Stimulated activated CD4-positive, alpha-beta T cell treated with anti-CD3 and anti-CD28 coated beads, Interleukin-4, amount 100 ng/mL, for 4 hours (primary cell): Measurements from ENCODE around the gene CDK1.
A peak's percentile ranks its signal among the peaks of the same experiment; 100 is the strongest.

Experiments
- DNase-seq, 2 experiments: peaks; one replicate each; pipeline ENCODE4 v3.0.0-alpha.2; 2020

The CDK1 gene

DNA sequence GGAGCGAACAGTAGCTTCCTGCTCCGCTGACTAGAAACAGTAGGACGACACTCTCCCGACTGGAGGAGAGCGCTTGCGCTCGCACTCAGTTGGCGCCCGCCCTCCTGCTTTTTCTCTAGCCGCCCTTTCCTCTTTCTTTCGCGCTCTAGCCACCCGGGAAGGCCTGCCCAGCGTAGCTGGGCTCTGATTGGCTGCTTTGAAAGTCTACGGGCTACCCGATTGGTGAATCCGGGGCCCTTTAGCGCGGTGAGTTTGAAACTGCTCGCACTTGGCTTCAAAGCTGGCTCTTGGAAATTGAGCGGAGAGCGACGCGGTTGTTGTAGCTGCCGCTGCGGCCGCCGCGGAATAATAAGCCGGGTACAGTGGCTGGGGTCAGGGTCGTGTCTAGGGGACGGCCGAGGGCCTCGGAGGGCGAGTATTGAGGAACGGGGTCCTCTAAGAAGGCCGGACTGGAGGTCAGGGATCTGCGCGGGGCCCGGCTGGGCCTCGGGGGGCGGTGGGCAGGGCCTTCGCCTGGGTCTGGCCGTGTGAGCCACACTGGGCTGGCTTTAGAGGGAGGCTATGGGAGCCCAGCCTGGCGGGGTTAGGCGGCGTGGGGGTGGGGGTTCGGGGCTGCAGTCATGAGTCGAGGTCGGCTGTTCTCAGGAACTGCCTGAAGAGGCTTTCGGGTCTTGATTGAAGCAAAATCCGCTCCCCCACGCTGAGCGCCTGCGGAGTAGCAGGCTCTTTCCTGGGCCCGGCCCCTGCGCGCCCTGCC, at the start of gene CDK1:
TSS of gene CDK1 (plus strand) at position 265 of the 757 bp plus-strand sequence. CDS start 1,688 bp downstream, outside the sequence.
- DNase-seq = peak; percentile 89 to 94

DNA sequence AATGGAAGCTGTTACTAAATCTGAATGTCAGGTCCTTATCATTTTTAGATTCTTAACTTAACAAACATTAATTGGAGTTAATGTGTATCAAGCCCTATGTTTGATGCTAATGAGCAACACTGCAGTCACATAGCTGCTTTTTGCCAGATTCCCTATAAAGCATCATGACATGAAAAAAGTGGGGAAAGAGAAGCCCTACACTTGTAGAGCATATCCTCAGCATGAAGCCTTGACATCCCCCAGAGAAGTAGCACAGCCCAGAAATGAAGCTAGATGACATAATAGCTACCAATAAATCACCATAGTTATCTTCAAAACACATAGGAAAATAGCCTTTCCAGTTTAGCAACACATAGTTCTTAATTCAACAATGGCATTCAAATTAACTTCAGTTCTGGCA, 49.2 kb upstream of the CDK1 start:
- no peak for DNase-seq

DNA sequence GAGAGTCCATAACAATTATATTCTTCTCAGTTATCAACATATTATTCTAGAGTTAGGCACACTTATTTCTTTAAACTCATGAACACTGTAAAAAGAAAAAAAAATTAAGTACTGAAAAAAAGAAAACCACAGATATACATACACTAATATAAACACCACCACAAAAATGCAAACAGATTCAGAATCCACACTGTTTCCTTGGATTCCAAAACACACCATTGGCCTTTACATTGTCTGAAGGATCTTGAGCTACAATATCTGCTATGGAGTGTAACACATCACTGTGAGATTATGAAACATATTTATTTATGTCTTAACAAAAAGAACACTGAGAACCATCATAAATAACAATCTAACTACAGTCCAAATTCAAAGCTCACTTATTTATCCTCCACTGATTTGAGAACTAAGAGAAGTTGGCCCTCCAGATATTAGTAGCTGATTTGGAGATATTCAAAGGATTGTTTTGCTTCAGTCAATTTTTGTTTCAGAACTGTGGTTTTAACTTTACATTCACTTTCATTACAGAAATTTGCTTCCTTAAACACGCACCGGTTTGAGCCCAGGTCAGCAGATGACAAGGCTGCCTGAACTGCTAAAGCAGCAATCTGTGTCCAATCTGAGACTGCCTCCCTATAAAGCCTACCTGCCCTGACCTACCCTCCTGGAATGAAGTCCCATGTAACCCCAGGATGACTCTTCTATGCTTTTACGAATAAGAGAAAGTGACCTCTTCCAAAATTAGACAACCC, 47.0 kb upstream of the CDK1 start:
- no peak for DNase-seq

DNA sequence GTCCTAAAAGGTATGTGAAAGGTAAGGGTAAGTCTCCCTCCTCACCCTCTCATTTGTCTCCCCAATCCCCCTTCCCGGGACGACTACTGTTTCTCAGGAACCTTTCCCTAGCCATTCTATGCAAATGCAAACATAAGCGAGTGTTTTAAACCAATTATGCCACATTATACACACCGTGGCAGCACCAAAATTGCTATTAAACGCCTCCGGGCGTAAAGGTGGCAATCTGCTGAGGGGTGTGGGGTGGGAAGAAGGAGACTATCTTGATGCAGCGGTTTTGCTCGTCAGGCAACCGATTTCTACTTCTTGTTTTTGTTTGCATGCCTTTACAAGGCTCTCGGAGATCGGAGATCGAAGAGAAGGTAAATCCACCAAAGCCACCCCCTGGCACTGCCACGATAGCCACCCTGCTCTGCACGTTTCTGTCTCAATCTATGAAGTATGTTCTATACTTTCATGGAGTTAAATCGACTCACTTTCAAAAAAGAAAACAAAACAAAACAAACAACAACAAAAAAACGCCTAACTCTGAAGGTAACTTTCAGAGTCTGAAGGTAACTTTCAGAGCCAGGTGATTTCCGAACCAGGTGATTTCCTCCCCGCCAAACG, 46.0 kb upstream of the CDK1 start:
- DNase-seq = no peak

DNA sequence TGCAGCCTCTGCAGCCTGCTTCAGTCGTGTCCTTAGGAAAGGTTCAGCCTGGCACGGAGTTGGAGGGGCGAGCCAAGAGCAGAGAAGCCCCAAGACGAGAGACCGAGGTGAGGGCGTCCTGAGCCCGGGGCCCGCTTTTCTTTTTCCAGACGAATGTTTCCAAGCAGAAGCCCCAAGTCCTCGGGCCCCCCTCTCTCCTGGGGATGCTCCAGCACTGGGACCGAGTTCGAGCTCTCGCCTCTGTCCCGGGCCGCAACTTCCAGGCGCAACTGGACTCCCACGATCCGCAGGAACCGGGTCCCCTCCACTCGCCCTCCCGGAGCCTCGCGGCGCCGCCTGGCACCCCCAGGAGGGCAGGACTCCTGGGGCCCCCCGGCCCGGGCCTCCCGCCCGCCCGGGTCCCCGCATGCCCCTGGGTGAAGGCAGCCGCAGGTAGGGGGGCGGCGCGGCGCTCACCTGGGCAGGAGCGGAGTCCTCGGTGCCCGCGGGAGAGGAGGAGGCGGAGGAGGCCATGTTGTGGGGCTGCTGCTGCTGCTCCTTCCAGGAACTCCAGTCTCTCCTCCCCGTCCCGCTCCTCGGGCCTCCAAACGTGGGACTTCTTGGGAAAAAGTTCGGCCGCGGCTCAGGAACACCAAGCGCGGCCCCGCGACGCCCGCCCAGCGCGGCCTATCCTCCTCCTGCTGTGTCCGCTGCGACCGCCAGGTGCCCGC, 45.3 kb upstream of the CDK1 start:
- peak in 1 of 2 experiments; percentile 31 for DNase-seq

- DNase-seq = peak in 1 of 2 experiments; percentile 17
Measured at GRCh38 chr10:60733517-60733822, 44.8 kb upstream of the CDK1 start.

DNA sequence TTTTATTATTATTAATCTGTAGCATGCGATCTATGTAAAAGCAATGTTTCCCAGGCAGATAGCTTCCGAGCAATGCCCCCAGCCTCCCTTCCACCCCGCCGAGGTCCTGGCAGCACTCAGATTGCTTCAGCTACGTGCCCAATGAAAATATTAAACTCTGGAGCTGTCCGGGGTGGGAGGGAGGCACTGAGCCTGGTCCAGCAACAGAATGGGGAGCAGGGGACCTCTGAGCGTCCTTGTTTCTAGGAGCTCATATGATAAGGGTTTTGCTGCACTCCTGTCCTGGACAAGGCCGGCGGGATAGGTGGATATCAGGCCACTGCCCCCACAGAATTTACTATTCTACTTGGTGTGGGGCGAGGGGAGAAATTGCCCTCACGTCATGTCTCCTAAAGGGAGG, 44.5 kb upstream of the CDK1 start:
- DNase-seq = no peak

DNA sequence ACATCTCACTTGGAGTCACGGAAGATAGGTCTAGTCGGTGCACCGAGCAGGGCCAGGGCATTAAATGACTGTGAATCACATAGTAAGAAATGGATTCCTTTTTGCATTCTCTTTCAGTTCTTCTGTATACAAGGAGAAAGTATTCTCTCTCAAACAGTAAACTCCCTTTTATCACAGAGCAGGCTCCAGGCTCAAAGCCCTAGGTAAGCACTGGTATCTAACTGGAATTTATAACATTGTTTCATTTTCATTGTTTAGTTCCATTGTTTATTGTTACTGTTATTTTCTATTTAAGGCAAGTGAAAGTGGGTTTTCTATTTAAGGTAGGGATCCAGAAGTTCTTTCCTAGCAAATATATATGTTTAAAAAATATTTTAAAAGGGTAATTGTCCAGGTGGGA, 44.1 kb upstream of the CDK1 start:
- DNase-seq = no peak

GRCh38 chr10:60735244-60735643, 43.0 kb upstream of the CDK1 start:
- DNase-seq = no peak

- no peak for DNase-seq
Measured at GRCh38 chr10:60737242-60737641, 41.0 kb upstream of the CDK1 start.

DNA sequence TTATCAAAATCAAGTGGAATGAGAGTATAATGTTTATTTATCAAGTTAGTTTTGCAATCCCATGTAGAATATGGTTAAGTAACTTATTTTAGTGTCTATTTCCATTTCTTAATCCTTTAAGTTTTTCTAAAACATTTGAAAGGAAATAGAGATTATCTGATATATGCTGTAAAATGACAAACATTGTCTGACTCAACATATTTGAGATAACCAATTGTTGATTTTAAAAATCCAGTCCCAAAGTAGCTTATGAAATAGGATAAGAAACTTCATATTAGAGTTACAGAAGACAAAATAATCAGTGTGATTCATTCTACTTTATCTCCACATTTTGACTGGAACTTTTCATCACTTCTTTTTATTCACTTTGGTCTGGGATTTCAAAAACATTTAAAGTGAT, 38.7 kb upstream of the CDK1 start:
- DNase-seq = no peak

DNA sequence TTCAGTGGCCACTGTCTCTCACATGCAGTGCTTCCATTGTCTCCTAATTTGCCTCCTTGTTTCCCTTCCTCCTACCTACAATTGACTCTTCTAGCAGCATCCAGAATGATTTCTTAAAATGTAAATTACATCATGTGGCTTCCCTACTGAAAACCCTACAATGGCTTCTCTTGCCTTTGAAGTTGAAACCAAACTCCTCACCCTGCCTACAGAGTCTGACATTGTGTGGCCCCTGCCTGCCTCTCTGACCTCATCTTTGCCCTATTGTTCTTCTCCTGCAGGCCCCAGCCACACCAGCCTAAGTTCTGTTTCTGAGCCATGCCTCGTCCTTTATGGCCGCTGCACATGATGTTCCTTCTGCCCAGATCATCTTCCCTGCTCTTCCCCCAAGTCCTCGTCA, 35.8 kb upstream of the CDK1 start:
- DNase-seq = no peak

DNA sequence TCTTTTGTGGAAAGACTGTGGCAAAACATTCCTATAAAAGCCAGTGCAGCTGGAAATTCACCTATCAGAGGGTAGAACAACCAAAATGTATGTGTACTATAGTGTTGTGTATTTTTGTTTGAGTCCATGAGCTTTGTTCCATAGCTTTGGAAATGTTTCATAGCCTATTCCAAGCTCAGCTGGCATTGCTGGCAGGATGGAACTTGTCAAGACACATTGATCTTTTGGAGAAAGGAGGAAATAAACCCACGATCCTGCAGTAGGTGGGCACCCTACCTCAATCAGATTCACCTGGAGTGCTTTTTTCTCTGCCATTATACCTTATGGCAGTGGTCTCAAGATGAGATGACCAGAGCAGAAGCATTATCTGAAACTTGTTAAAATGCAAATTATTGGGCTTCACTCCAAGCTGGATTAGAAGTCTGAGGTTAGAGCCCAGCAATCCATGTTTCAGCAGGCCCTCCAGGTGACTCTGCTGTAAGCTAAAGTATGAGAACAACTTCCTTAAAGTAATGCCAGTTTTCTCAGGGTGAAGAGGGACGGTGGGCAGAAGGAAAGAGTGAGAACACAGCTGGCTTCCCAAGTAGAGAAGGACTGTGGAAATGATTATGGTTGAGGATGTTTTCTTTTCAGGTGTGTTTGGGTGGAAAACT, 30.3 kb upstream of the CDK1 start:
- no peak for DNase-seq

- DNase-seq = no peak
Measured at GRCh38 chr10:60753152-60753551, 25.1 kb upstream of the CDK1 start.

GRCh38 chr10:60753817-60754216, 24.5 kb upstream of the CDK1 start:
- no peak for DNase-seq

- no peak for DNase-seq
Measured at GRCh38 chr10:60757420-60757895, 20.8 kb upstream of the CDK1 start.

- DNase-seq = no peak
Measured at GRCh38 chr10:60759181-60759580, 19.1 kb upstream of the CDK1 start.

- no peak for DNase-seq
Measured at GRCh38 chr10:60760711-60761210, 17.5 kb upstream of the CDK1 start.

DNA sequence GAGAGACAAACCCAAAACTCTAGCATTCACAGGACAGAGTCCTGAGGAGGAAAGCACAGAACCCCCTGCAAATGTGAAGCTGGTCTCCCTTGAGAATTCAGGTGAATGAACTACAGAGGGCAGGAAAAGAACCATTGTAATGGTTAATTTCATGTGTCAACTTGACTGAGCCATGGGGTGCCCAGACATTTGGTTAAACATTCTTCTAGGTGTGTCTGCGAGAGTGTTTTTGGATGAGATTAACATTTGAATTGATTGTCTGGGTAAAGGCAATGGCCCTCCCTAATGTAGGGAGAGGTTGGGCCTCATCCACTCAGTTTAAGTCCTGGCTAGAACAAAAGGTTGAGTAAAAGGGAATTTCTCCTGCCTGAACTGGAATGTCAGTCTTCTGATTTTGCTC, 15.7 kb upstream of the CDK1 start:
- DNase-seq = no peak

DNA sequence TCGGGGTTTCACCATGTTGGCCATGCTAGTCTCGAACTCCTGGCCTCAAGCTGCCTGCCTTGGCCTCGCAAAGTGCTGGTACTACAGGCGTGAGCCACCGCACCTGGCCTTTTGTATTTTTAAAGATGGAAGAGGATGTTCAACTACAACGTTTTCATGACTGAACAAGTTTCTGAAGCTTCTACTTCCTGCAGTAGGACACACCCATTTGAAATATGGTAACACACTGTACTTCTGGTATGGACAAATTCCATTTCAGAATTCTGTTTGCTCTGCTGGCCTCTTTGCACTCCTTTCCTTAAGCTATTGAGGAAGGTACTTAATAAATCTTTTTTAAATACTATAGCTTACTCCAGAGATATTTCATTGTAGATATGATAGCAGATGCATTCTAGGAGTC, 10.9 kb upstream of the CDK1 start:
- no peak for DNase-seq

DNA sequence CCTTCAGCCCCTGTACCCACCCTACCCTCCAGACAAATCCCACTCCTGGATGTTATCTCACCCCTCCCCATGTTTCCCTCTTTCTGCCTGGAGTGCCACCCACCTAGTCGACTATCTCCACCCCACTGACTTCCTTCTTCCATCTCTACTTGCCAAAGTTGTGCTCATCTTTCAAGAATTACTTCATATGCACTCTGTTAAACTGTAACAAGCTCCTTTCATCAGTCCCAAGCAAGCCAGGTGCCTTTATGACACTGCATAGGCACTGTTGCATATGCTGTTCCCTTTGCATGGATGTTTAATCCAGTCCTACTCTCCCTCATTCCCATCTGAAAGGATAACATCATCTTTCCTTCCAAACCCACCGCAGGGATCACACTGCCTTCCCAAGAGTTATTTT, 8.9 kb upstream of the CDK1 start:
- no peak for DNase-seq

DNA sequence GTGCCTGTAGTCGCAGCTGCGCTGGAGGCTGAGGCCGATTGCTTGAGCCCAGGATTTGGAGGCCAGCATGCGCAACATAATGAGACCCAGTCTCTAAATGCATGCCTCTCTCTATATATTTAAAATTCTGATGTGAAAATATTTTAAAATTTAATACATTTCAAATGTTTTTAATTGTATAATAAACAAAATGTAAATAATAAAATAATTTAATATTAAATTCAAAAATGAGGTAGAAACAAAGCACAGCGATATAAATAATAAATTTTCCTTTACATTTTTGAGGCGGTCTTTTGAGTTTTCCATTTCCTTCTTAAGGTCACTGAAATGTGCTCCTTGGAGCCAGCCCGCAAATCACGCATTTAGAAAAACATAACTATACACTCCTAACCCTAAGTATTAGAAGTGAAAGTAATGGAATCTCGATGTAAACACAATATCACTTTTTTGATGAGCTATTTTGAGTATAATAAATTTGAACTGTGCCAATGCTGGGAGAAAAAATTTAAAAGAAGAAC, 523 bp upstream of the CDK1 start:
- DNase-seq = no peak
